Neural progenitor cell (in vitro differentiated cells): ENCODE measurements around the gene GPR31. TPM values are rescaled to one million over a fixed set of nuclear protein-coding genes. Genes with fewer than 3 reads are reported as not detected.
A peak's percentile ranks its signal among the peaks of the same experiment; 100 is the strongest.

Source experiments
- DNase-seq: peaks from one replicate; pipeline ENCODE4 v3.0.0-alpha.2; 2016; ENCODE audit warnings: low spot score
- H2AFZ ChIP-seq: fragments of 200-600 bp; sonication (generic); replicated peaks from 2 replicates; pipeline ENCODE4 v1.6.1; 2016; ENCODE audit warnings: antibody characterized with exemption
- H3F3A ChIP-seq: fragments of 200-600 bp; sonication (generic); 2 replicates; pipeline ENCODE4 v1.6.1; 2016; ENCODE audit warnings: antibody characterized with exemption, low read depth
- H3K27ac ChIP-seq: fragments of 200-600 bp; sonication (generic); 2 replicates; pipeline ENCODE4 v1.5.1; 2016; ENCODE audit warnings: mild to moderate bottlenecking
- H3K27me3 ChIP-seq: fragments of 200-600 bp; sonication (generic); 2 replicates; pipeline ENCODE4 v1.6.1; 2016; ENCODE audit warnings: mild to moderate bottlenecking, moderate library complexity
- H3K36me3 ChIP-seq: fragments of 200-600 bp; sonication (generic); 2 replicates; pipeline ENCODE4 v1.5.1; 2016
- H3K4me1 ChIP-seq: fragments of 200-600 bp; sonication (generic); 2 replicates; pipeline ENCODE4 v1.6.1; 2016; ENCODE audit warnings: mixed run types
- H3K4me2 ChIP-seq: fragments of 200-600 bp; sonication (generic); 2 replicates; pipeline ENCODE4 v1.6.1; 2016
- H3K4me3 ChIP-seq: fragments of 200-600 bp; sonication (generic); 2 replicates; pipeline ENCODE4 v1.5.1; 2016
- H3K79me2 ChIP-seq: fragments of 200-600 bp; sonication (generic); 2 replicates; pipeline ENCODE4 v1.6.1; 2016; ENCODE audit warnings: low read depth
- H3K9ac ChIP-seq: fragments of 200-600 bp; sonication (generic); 2 replicates; pipeline ENCODE4 v1.6.1; 2016
- H3K9me3 ChIP-seq: fragments of 200-600 bp; sonication (generic); 2 replicates; pipeline ENCODE4 v1.5.1; 2016; ENCODE audit warnings: low read depth
- H4K20me1 ChIP-seq: fragments of 200-600 bp; sonication (generic); 2 replicates; pipeline ENCODE4 v1.6.1; 2016; ENCODE audit warnings: low read depth
- H3K27ac Mint-ChIP-seq: 3 replicates; pipeline ENCODE4 v1.8.0; 2021; ENCODE audit warnings: mixed read lengths
- H3K27me3 Mint-ChIP-seq: 2 replicates; pipeline ENCODE4 v1.8.0; 2022; ENCODE audit warnings: low read depth, mild to moderate bottlenecking, inconsistent platforms, moderate library complexity, mixed read lengths; ENCODE audit not compliant: insufficient read depth
- H3K36me3 Mint-ChIP-seq: 3 replicates; pipeline ENCODE4 v1.8.0; 2021; ENCODE audit warnings: mixed read lengths
- H3K4me1 Mint-ChIP-seq: 3 replicates; pipeline ENCODE4 v1.8.0; 2021; ENCODE audit warnings: mixed read lengths
- H3K4me3 Mint-ChIP-seq: 3 replicates; pipeline ENCODE4 v1.8.0; 2021; ENCODE audit warnings: mild to moderate bottlenecking, moderate library complexity, mixed read lengths
- H3K9me3 Mint-ChIP-seq: 3 replicates; pipeline ENCODE4 v1.8.0; 2020; ENCODE audit warnings: mixed read lengths
- CTCF ChIP-seq: fragments of 200-600 bp; sonication (generic); IDR thresholded peaks from 2 replicates; pipeline ENCODE4 v1.5.1; 2017; ENCODE audit warnings: antibody characterized with exemption, mild to moderate bottlenecking
- EZH2 ChIP-seq: fragments of 200-600 bp; sonication (generic); IDR thresholded peaks from 2 replicates; pipeline ENCODE4 v1.6.1; 2017; ENCODE audit warnings: antibody characterized with exemption, mild to moderate bottlenecking, moderate library complexity
- EZH2phosphoT487 ChIP-seq: fragments of 200-600 bp; sonication (generic); IDR thresholded peaks from 2 replicates; pipeline ENCODE4 v1.6.1; 2017; ENCODE audit warnings: antibody characterized with exemption
- total RNA-seq: library from RNA; depleted of rRNA; stranded (reverse); fragments of >200 nt; gene quantifications from 2 replicates; pipeline ENCODE4 v1.2.3, GENCODE V29; 2015; ENCODE audit warnings: low replicate concordance

Gene GPR31
- total RNA-seq, 1 donor from 2014 or later, result not detected

DNA sequence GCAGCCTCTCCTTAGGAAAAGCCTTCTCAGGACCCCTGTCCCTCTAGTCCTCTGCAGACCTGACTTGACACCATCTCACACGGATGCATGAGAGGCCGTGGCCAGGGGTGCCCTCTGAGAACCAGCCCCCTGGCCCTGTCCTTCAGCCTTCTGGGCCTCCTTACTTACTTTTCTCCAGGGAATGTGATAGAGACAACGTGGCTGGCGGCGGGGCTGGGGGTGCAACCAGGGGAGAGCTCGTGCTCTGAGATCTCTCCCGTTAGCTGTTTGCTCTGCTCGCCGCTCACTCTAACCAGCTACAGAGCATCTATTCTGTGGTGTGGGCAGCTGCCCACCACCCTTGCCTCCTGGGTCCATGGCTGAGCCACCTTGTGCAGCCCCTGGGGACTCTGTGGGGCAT is 14.7 kb downstream of the GPR31 start:
- H4K20me1 ChIP-seq, result no peaks in the 10 kb centered on the region
- no peak overlapping the region for H3K4me3 Mint-ChIP-seq
- no peaks in the 10 kb centered on the region for H3K9me3 ChIP-seq
- H2AFZ ChIP-seq, result no peak overlapping the region
- peaks cover 39% of the 10 kb centered on the region for H3K4me1 Mint-ChIP-seq
- no peaks in the 10 kb centered on the region for H3K36me3 ChIP-seq
- peaks cover 18% of the 10 kb centered on the region for H3K27me3 ChIP-seq
- peaks cover 9% of the 10 kb centered on the region for H3K27me3 Mint-ChIP-seq
- TF ChIP-seq CTCF (no peak), EZH2phosphoT487 (no peak), EZH2 (no peak)
- no peaks in the 10 kb centered on the region for H3K36me3 Mint-ChIP-seq
- H3K4me1 ChIP-seq, result peaks cover 29% of the 10 kb centered on the region
- no peak for DNase-seq
- no peaks in the 10 kb centered on the region for H3K79me2 ChIP-seq
- H3K27ac Mint-ChIP-seq, result no peak overlapping the region
- peaks cover 2% of the 10 kb centered on the region for H3K9me3 Mint-ChIP-seq
- no peak overlapping the region for H3K27ac ChIP-seq
- no peak overlapping the region for H3K9ac ChIP-seq
- H3K4me2 ChIP-seq, result no peak overlapping the region
- H3K4me3 ChIP-seq, result no peak overlapping the region
- peaks cover 26% of the 10 kb centered on the region for H3F3A ChIP-seq

DNA sequence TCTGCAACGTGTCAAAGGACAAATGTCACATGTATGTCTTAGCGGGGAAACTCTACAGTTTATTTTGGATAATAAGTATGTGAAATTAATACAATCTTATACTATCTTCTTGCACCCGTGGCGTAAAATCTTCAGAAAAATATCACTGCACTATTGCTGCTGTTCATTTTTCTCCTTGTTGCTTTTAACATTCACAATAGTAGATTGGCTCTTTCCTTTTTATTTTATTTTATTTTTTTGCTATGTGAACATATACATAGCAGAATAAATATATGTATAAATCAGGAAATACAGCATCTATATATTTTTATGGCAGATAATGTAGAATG is 15.4 kb downstream of the GPR31 start:
- Histone ChIP-seq H3K27ac (no peak overlapping the region), H3K79me2 (no peaks in the 10 kb centered on the region), H3K4me1 (peaks cover 29% of the 10 kb centered on the region), H3F3A (peaks cover 21% of the 10 kb centered on the region), H4K20me1 (no peaks in the 10 kb centered on the region), H3K4me3 (no peak overlapping the region), H3K9me3 (no peaks in the 10 kb centered on the region), H3K36me3 (no peaks in the 10 kb centered on the region), H2AFZ (no peak overlapping the region), H3K27me3 (peaks cover 14% of the 10 kb centered on the region), H3K9ac (no peak overlapping the region), H3K4me2 (no peak overlapping the region)
- Mint-ChIP-seq H3K27ac (no peak overlapping the region), H3K27me3 (peaks cover 9% of the 10 kb centered on the region), H3K36me3 (no peaks in the 10 kb centered on the region), H3K4me3 (peak overlapping the region; percentile 15), H3K9me3 (peaks cover 2% of the 10 kb centered on the region), H3K4me1 (peaks cover 39% of the 10 kb centered on the region)
- no peak for DNase-seq
- TF ChIP-seq EZH2 (no peak), EZH2phosphoT487 (no peak)

- H3K27ac Mint-ChIP-seq, result no peak overlapping the region
- peaks cover 2% of the 10 kb centered on the region for H3K9me3 Mint-ChIP-seq
- H2AFZ ChIP-seq, result no peak overlapping the region
- H3K4me3 Mint-ChIP-seq, result peak overlapping the region; percentile 15
- H3K9me3 ChIP-seq, result no peaks in the 10 kb centered on the region
- peaks cover 15% of the 10 kb centered on the region for H3F3A ChIP-seq
- no peaks in the 10 kb centered on the region for H3K36me3 Mint-ChIP-seq
- DNase-seq, result peak; percentile 76
- peaks cover 10% of the 10 kb centered on the region for H3K27me3 ChIP-seq
- H3K4me1 Mint-ChIP-seq, result peaks cover 33% of the 10 kb centered on the region
- H4K20me1 ChIP-seq, result no peaks in the 10 kb centered on the region
- no peak overlapping the region for H3K9ac ChIP-seq
- H3K4me2 ChIP-seq, result no peak overlapping the region
- peaks cover 24% of the 10 kb centered on the region for H3K4me1 ChIP-seq
- no peak for TF ChIP-seq EZH2
- no peak for TF ChIP-seq EZH2phosphoT487
- peak; percentile 82 for TF ChIP-seq CTCF
- no peaks in the 10 kb centered on the region for H3K79me2 ChIP-seq
- no peak overlapping the region for H3K27ac ChIP-seq
- no peak overlapping the region for H3K4me3 ChIP-seq
- no peaks in the 10 kb centered on the region for H3K36me3 ChIP-seq
- H3K27me3 Mint-ChIP-seq, result peaks cover 9% of the 10 kb centered on the region
Measured at GRCh38 chr6:167141667-167142432, 15.9 kb downstream of the GPR31 start.
